ENCODE results near the gene TNPO1. TPM values are rescaled to one million over a fixed set of nuclear protein-coding genes. Genes with fewer than 3 reads are reported as not detected.

TNPO1 gene
- total RNA-seq, 1 donor from 2014 or later: 98.3 TPM

DNA sequence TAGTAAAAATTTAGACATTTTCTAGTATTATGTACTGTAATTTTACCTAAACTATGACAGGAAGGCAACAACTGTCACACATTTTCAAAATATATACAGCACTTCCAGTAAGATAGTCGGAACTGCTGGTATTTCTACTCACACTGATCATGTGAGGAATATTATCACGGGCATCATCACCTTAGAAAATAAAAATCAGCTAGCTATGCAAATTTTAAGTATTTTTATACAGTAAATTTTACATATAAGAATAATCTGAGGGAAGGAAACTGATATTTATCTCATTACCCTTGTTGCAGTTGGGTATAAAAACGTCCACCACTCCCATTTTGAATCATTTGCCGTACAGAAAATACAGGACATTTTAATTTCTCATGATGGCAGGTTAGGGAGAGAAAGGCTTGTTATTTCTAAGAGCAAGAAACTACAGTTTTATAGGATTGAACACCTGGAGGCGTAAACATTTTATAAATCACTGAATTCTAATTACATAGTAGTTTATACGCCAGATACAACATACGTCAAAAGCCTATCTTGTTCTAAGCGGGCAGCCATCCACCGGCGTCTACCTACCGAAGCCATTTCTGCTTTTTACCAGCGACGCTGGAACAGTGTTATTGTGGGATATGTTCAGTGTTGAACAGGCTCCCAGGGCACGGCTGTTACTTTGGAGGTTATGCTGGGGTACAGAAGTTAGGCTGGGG lies 729 bp upstream of the TNPO1 start:
- DNase-seq (ENCODE audit: low spot score) (no peak), ATAC-seq (no peak)
- intact Hi-C loops (cut with DNase I): no loop called here

DNA sequence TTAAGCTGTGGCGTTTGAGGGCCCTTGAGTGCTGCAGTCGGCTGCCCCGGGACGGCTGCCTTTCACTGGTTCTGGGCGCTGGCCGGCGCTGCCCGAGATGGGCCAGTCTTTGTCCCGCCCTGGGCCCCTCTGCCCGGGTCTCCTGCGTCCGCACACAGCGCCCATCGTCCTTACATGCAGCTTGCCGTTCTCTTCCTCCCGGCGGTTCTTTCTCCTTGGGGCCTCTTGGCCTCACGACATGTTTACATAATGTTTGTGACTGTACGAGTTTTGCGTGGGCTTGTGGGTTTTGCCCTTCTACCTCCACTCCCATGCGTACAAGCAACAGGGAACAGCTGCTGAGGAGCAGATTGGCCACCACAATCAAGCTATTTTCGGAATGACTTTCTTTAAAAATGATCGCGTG lies 618 bp downstream of the TNPO1 start:
- DNase-seq (ENCODE audit: low spot score) (peak; percentile 65), ATAC-seq (peak; percentile 77)
- intact Hi-C loops (cut with DNase I): no loop called here

DNA sequence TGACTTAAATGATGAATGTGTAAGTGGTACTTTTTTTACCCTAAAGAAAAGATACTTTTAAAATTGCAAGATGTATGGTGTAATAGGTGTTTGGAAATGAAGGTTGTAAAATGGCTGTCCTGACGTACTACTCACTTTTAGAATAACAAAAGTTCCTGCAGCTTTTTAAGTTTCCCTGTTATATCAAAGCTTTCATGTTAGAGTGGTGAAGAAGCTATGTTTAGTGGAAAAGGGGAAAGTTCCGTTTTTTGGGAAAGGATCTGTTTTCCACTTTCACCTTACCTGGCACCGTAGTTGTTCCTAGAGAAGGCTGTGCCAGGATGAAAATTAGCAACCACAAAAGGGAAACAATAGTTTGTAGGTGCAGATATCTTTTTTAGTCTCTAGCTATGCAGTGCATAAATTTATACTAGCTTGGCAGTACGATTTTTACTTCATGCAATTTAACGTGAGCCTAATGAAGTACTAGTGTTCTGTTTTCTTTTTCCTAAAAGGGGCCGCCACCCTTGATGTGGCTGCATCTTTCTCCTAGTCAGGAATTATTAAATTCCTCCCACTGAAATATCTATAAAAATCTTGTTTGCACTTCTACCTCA lies 1.3 kb downstream of the TNPO1 start:
- intact Hi-C loops (cut with DNase I): no loop called here
- ATAC-seq (no peak), DNase-seq (ENCODE audit: low spot score) (no peak)

DNA sequence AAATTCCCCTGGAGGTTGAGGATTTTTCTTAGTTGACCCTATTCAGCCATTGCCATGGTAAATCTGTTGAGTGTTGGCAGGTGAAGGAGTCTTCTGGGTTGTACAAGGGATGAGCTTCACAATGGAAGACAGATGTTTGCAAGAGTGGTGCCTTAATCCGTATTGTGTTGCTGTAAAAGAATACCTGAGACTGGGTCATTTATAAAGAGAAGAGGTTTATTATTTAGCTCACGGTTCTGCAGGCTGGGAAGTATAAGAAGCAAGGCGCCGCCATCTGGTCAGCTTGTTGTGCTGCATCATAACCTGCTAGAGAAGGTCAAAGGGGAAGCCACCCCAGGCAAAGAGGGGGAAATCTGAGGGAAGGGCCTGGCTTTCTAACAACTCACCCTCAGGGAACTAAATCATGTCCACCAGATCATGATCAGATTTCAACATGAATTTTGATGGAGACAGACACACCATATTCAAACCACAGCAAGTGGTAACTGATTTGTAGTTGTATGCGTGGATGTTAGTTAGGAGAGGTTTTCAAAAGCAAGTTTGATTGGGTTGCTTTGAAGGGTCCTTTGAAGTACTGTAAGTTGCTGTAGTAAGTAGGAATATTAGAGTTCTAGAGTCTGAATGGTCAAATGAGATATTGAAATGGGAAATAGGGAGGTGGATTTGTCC lies 2.5 kb downstream of the TNPO1 start:
- ATAC-seq (no peak), DNase-seq (ENCODE audit: low spot score) (peak; percentile 70)
- intact Hi-C loops (cut with DNase I): no loop called here

DNA sequence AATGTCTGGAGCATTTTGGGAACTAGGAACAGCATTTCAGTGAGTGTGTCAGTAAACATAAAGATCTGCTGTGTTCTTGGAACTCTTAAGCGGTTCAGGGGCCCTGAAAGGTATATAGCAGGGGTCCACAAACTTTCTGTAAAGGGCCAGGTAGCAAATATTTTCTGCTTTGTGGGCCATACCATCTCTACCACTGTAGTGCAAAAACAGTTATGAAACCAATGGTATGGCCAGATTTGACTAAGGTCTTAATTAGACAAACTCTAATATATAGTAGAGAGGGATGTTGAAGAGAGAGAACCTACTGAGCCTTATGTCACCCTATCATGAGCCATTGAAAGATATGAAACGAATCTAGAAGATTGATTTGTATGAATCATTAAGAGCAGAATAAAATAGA lies 5.3 kb downstream of the TNPO1 start:
- intact Hi-C loops (cut with DNase I): loop anchor here (2.0 kb wide), 1 partner anchor 35 kb away; no protein-coding TSS in a partner anchor
- ATAC-seq: no peak
- no peak for DNase-seq (ENCODE audit: low spot score)

DNA sequence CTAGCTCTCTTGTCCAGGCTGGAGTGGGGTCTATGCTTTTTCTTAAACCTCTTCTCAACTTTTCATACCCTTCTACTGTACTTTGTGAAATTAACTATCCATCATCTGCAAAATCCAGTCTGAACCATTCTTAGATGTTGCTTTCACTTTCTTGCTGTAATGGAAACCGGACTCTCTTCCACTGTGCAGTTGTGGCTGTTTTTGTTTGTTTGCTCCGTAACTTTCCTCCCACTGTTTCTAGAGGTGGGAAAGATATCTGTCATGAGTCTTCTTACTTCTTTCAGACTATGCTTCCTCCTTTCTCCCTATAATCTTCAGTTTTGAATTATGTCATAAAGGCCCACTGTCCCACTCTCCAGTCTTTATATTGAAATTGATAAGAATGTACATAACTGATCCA lies 6.5 kb downstream of the TNPO1 start:
- intact Hi-C loops (cut with DNase I): loop anchor here (2.0 kb wide), 1 partner anchor 34 kb away; no protein-coding TSS in a partner anchor
- no peak for ATAC-seq
- DNase-seq (ENCODE audit: low spot score): no peak

DNA sequence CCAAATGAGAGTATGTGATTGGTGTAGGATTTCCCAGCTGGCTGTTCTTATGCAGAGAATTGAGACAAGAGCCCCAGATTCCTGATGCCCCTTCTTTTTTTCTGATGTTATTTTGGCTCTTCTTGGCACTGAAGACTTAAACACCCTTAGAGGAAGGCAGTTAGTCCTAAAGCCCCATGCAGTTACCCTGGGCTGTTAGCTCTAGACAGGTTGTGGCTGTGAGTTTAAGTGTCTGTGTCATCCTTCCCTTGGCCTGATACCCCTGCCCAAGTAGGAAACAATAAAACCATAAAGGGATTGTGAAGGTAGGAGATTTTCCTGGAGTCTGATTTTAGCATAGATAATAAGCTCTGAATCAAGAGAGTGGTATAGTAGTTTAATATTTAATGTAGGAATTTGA lies 13.2 kb downstream of the TNPO1 start:
- no peak for DNase-seq (ENCODE audit: low spot score)
- no peak for ATAC-seq
- intact Hi-C loops (cut with DNase I): no loop called here

DNA sequence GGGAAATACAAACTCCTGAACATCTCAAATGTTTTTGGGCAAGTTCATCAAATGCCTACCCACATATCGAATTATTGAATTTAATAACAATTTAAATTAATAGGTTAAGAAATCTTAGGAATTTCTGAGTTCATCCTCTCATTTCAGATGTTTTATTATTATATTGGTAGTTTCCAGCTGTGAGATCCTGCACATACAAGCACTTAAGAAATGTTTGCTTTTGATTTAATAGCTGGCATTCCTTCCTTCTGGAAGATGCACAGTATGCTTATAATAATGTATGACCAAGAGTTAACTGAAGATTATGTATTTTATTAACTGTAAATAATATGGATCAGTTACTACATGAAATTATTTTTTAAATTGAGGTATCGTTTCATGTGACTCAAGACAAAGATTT lies 13.9 kb downstream of the TNPO1 start:
- ATAC-seq (no peak), DNase-seq (ENCODE audit: low spot score) (no peak)
- intact Hi-C loops (cut with DNase I): no loop called here

DNA sequence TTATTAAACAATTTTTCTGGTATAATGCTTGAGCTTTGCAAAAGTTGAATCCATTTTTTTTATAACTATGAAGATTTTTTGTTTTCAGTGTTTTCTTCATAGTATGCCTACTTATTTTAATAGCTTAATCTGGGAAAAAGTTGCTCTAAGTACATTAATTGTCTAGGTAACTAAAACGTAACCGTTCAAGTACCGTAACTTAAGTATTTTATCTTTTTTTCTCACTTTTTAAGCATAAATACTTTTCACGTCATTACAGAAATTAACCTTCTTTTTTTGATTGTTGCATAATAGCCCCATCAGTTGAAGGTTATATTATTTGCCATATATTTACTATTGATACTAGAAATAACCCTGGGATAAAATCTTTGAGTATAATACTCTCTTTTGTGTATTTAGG lies 15.2 kb downstream of the TNPO1 start:
- DNase-seq (ENCODE audit: low spot score): no peak
- intact Hi-C loops (cut with DNase I): no loop called here
- no peak for ATAC-seq

DNA sequence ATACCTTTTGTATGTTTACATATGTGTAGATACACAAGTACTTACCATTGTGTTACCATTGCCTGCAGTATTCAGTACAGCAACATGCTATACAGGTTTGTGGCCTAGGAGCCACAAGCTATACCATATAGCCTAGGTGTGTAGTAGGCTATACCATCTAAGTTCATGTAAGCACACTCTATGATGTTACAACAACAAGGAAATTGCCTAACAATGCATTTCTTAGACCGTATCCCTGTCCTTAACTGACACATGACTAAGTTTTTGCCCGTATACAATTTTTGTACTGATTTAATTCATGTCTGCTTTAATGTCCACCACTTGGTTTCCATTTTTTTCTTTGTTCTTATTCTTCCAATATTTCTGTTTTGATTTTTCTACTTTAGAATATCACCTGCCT lies 18.5 kb downstream of the TNPO1 start:
- DNase-seq (ENCODE audit: low spot score) (no peak), ATAC-seq (no peak)
- intact Hi-C loops (cut with DNase I): no loop called here

DNA sequence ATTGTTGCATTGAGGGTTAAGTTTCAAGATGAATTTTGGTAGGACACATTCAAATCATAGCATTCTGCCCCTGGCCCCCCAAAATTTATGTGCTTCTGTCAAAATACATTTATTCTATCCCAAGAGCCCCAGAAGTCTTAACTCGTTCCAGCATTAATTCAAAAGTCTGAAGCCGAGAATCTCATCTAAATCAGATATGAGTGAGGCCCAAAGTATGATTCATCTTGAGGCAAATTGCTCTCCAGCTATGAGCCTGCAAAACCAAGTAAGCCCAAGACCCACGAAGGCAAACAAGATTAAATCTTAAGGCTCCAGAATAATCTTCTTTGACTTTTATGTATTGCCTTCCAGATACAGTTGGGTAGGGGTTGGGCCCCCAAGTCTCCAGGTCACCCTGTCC lies 19.2 kb downstream of the TNPO1 start:
- no peak for DNase-seq (ENCODE audit: low spot score)
- intact Hi-C loops (cut with DNase I): no loop called here
- ATAC-seq: no peak

DNA sequence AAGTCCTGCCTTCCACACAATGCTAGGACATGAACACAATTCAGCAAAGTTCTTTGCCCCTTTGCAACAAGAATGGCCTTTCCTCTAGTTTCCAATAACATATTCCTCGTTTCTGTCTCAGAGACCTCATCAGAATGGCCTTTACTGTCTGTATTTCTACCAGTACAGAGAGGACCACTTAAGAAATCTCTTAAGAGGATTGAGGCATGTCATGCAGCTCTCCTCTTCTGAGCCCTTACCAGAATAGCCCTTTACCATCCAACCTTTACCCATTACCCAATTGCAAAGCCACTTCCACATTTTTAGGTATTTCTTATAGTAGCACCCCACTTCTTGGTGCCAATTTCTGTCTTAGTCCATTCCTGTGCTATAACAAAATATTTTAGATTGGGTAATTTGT lies 20.3 kb downstream of the TNPO1 start:
- intact Hi-C loops (cut with DNase I): no loop called here
- no peak for DNase-seq (ENCODE audit: low spot score)
- ATAC-seq: no peak

DNA sequence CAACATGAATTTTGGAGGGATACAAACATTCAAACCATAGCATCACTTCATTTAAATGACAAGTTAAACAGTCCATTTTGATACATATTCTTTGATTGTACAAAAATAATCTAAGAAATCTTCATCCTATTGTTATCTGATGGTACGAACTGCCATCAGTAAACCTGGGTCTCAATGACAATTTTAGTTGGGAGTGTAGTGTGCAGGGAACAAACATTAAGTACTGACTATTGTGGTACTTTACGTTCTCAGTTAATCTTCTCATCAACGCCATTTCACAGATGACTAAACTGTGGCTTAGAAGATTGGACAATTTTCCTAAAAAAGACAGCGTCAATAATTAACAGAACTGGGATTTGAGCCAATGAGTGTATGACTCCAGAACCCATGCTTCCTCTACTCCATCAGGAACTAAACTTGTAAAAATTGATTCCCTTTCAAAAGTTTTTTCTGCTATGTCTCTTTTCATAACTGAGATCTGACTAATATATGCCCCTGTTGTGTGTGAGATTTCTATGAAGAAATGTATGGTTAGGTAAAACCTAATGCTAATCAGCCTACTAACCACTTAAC lies 21.1 kb downstream of the TNPO1 start:
- no peak for ATAC-seq
- intact Hi-C loops (cut with DNase I): no loop called here

DNA sequence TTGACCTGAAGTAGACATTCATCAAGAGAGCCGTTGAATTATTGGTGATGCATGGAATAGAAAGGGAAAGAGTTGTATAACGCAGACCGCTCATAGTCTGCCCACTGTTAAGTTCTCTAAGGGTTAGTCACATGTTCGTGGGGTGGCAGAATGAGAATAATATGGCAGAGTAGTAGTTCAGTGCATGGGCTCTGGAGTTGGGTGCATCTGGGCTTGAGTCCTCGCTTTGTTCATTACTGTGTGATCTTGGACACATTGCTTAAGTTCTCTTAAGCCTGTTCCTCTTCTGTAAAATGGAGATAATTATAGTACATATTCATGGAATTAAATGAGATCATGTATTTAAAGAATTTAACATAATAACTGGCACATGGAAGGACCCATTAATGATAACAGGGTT lies 23.6 kb downstream of the TNPO1 start:
- ATAC-seq: no peak
- DNase-seq (ENCODE audit: low spot score): no peak
- intact Hi-C loops (cut with DNase I): no loop called here

More for the DNA sequence above, 21.1 kb downstream of the TNPO1 start:
- DNase-seq (ENCODE audit: low spot score): no peak

DNA sequence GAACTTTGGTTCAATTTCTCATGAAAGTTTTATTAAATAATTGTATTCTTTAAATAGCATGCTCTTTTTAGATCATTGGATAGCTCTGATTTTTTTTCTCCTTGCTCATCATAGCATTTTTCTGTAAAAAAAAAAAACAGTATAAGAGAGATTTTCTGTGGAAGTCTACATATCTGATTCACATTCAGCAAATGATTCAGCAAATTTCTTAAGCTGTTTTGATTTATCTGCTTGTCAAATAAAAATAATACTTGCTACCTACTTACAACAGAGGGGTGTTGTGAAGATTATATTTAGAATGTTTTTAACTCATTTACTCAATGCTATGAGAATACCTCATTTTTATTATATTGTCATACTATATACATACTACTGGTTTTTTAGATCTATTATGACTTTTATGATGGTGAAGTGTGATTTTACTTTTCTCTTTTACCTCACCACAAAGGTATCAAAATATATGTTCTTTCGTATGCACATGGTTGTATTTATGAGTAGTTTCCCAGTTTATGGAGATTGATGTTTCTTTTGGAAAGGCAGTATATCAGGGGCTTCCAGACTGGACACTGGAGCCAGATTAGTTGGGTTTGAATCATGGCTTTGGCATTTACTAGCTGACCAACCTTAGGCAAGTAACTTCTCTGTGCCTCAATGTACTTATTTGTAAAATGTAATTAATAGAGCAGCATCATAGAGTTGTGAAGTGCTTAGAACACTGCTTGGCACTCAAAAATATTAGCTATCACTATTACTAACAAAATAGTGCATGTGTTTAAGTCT lies 25.5 kb downstream of the TNPO1 start:
- no peak for ATAC-seq
- intact Hi-C loops (cut with DNase I): no loop called here
- DNase-seq (ENCODE audit: low spot score): no peak

DNA sequence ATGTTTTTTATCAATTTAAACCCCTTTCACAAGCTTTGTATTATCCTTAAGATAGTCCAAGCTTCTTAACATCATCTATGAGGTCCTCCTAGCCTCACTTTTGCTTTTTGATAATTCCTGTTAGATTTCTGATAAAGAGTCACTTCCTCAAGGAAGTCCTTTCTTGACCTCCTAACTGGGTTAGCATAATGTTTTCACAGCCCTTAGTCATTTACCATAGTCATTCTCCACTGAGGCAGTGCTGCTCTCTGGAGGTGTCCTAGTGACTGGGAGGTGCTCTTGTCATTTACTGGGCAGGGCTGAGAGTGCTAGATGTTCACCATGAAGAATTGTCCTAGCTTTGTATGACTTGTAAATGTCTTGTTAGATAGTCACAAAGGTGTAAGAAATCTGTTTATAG lies 26.4 kb downstream of the TNPO1 start:
- DNase-seq (ENCODE audit: low spot score) (no peak), ATAC-seq (no peak)
- intact Hi-C loops (cut with DNase I): no loop called here

DNA sequence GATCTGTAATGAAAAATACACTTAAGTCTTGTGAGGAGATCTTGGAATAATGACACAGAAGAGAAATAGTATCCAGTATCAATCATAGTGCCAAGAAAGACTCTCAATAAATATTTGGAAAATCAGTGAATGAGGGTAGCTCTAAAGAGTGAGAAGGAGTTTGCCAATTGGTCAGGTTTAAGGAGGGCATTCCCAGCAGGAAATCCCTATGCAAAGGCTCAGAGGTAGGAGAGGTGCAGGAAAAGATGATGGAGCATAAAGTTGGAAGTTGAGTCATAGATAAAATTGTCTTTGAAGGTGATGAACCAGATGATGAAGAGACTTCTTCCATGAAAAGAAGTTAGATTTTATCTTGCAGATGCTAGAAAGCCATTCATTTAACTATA lies 27.8 kb downstream of the TNPO1 start:
- DNase-seq (ENCODE audit: low spot score): no peak
- no peak for ATAC-seq
- intact Hi-C loops (cut with DNase I): no loop called here

DNA sequence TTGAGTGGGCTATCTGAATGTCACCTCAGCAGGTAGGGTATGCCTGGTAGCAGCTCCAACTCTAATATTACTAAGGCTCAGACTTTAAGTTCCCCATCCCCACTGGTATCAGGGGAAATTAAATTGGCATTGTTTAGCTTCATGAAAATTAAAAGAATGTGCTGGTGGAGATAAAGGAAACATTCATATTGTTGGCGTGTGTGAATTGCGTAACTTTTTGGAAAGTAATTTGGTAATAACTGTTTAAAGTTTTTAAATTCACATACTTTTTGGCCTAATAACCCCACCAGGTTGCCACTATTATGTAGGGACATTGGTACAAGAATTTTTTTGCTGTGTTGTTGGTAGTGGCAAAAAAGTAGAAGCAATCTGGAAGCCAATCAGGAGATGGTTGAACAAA lies 29.4 kb downstream of the TNPO1 start:
- DNase-seq (ENCODE audit: low spot score) (no peak), ATAC-seq (no peak)
- intact Hi-C loops (cut with DNase I): no loop called here

DNA sequence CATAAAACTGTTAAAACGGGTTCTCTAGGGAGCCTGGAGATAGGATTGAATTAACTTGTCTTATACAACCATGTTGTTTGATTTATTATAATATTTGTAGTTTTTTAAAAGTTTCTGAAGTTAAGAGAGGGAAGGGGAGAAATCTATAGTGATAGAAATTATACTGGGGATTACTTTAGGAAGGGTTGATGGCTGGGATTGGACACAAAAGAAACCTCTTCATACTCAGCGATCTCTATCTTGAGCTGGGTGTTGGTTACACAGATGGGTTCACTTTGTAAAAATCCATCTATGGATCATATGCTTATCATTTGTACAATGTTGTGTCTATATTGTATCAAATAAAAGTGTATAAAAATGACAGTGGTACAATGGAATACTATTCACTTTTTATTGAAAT lies 30.0 kb downstream of the TNPO1 start:
- ATAC-seq (no peak), DNase-seq (ENCODE audit: low spot score) (no peak)
- intact Hi-C loops (cut with DNase I): no loop called here

DNA sequence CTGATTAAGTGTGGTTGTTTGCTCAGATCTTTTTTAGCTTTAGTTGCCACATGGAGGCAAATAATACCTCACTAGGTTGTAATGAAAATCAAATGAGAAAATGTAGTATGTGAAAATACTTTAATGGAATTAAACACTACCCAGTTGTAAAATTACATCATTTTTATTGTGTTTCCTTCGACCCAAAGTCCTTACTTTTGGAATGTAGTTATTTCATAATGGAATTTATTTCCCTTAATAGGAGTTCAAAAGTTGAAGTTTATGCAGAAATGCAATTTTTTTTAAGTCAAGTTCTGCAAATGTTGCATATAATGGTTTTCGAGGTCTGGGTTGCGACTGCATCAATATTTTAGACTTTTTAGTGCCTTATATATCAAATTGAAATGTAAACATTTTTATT lies 31.0 kb downstream of the TNPO1 start:
- ATAC-seq: no peak
- no peak for DNase-seq (ENCODE audit: low spot score)
- intact Hi-C loops (cut with DNase I): no loop called here
